Fibroblast of lung (primary cell): ENCODE measurements around the gene BNIP3.

Experiments used
- EZH2 ChIP-seq: IDR thresholded peaks from 2 replicates; pipeline ENCODE4 v1.5.1; 2012; ENCODE audit warnings: low read length, control low read depth, mild to moderate bottlenecking; ENCODE audit errors: missing control alignments
- TF ChIP-seq, protein P1 (sequence below), 2 donors: IDR thresholded peaks in 1 of 2; conservative IDR thresholded peaks in 1 of 2; 1 replicate in 1 of 2; 2 replicates in 1 of 2; pipeline ENCODE4 v1.5.1; 2011 to 2012; ENCODE audit warnings: low read length in 2 of 2, control low read depth in 1 of 2, inconsistent platforms in 1 of 2, low read depth in 1 of 2, mild to moderate bottlenecking in 1 of 2

DNA sequence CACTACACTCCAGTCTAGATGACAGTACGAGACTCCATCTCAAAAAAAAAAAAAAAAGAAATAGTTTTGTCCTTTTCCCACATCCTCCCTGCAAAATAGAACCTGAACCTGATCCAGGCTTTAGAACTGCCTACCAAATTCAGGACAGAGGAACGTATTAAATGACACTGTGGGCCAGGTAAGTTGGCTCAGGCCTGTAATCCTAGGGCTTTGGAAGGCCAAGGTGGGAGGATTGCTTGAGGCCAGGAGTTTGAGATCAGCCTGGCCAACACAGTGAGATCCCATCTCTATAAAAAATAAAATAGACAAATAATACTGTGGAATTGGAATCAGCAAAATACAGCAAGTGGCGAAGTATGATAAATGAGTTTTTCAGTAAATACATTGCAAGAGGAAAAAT, 10.0 kb upstream of the BNIP3 start:
- TF ChIP-seq, protein P1, sequence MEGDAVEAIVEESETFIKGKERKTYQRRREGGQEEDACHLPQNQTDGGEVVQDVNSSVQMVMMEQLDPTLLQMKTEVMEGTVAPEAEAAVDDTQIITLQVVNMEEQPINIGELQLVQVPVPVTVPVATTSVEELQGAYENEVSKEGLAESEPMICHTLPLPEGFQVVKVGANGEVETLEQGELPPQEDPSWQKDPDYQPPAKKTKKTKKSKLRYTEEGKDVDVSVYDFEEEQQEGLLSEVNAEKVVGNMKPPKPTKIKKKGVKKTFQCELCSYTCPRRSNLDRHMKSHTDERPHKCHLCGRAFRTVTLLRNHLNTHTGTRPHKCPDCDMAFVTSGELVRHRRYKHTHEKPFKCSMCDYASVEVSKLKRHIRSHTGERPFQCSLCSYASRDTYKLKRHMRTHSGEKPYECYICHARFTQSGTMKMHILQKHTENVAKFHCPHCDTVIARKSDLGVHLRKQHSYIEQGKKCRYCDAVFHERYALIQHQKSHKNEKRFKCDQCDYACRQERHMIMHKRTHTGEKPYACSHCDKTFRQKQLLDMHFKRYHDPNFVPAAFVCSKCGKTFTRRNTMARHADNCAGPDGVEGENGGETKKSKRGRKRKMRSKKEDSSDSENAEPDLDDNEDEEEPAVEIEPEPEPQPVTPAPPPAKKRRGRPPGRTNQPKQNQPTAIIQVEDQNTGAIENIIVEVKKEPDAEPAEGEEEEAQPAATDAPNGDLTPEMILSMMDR (conservative IDR thresholded peaks at IDR 0.05 in 1 of 2, IDR thresholded peaks at IDR 0.05 in 1 of 2; ENCODE audit: low read depth in 1 of 2, low read length in 2 of 2) = no peak
- TF ChIP-seq EZH2 = no peak
